Measurements from ENCODE around the gene MX1.

Gene MX1

DNA sequence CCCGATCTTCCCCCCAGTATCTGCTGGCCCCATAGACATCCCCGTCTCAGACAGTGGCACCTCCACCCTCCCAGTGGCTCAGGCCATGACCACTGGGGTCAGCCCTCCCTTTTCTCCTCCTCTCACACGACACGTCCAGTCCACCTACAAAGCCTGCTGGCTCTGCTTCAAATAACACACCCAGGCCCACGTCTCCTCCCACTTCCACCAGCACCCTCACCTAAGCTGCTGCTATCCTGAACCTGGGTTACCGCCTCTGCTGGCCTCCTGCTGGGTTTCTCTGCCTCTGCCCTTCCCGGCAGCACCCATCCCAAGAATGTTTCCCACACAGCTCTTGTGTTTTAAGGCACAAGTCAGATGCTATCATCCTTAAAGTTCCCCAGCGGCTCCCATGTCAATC lies 38.2 kb upstream of the MX1 start:
- Histone ChIP-seq H3K36me3 (ENCODE audit: insufficient read depth, low read length) (peaks cover 65% of the 10 kb centered on the region; the same call in 1 of the 2 replicates), H3F3A (ENCODE audit: low read depth) (no peaks in the 10 kb centered on the region), H3K9me2 (replicated peaks; ENCODE audit: low read depth, low read length) (no peaks in the 10 kb centered on the region), H4K20me1 (ENCODE audit: insufficient read depth, low read length, poor library complexity, severe bottlenecking) (no peaks in the 10 kb centered on the region), H3K4me1 (ENCODE audit: insufficient read depth, low read length, poor library complexity, severe bottlenecking) (no peaks in the 10 kb centered on the region), H3K4me2 (ENCODE audit: low read depth, low read length, poor library complexity, severe bottlenecking) (no peak overlapping the region), H3K9me3 (ENCODE audit: insufficient read depth, low read depth, low read length) (no peaks in the 10 kb centered on the region), H3K79me2 (ENCODE audit: insufficient read depth, low read length) (no peaks in the 10 kb centered on the region), H3K27me3 (ENCODE audit: insufficient read depth, low read length, poor library complexity, severe bottlenecking) (no peaks in the 10 kb centered on the region), H3K9ac (ENCODE audit: low read depth, low read length, poor library complexity, severe bottlenecking) (no peak overlapping the region), H3K4me3 (ENCODE audit: low read length, poor library complexity, severe bottlenecking) (no peak overlapping the region), H2AFZ (ENCODE audit: low read length) (no peak overlapping the region)
- TF ChIP-seq EZH2phosphoT487 (IDR thresholded peaks at IDR 0.05; ENCODE audit: borderline replicate concordance) = no peak
- TF ChIP-seq, protein P1, sequence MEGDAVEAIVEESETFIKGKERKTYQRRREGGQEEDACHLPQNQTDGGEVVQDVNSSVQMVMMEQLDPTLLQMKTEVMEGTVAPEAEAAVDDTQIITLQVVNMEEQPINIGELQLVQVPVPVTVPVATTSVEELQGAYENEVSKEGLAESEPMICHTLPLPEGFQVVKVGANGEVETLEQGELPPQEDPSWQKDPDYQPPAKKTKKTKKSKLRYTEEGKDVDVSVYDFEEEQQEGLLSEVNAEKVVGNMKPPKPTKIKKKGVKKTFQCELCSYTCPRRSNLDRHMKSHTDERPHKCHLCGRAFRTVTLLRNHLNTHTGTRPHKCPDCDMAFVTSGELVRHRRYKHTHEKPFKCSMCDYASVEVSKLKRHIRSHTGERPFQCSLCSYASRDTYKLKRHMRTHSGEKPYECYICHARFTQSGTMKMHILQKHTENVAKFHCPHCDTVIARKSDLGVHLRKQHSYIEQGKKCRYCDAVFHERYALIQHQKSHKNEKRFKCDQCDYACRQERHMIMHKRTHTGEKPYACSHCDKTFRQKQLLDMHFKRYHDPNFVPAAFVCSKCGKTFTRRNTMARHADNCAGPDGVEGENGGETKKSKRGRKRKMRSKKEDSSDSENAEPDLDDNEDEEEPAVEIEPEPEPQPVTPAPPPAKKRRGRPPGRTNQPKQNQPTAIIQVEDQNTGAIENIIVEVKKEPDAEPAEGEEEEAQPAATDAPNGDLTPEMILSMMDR (conservative IDR thresholded peaks at IDR 0.05; ENCODE audit: low read length) = no peak

DNA sequence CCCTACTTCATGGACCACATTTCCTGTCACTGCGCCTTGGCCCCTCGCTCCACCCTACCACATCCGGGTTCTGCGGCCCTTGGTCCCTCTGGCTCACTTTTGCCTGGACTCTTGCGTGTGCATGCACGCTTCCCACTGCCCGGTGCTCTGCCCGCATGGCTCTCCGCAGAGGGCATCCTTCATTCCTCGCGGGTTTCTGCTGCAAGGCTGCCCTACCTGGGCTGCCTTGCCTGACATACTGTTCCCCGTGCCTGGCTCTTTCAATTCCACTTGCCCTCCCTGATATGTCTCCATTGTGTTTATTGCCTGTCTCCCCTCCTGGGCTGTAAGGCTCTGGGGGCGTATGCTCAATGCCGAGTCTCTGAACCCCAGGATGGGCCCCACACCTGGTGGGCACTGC lies 37.8 kb upstream of the MX1 start:
- Histone ChIP-seq H3K36me3 (ENCODE audit: insufficient read depth, low read length) (peaks cover 61% of the 10 kb centered on the region; the same call in 1 of the 2 replicates), H3K4me2 (ENCODE audit: low read depth, low read length, poor library complexity, severe bottlenecking) (no peak overlapping the region), H3K27me3 (ENCODE audit: insufficient read depth, low read length, poor library complexity, severe bottlenecking) (no peaks in the 10 kb centered on the region), H3F3A (ENCODE audit: low read depth) (no peaks in the 10 kb centered on the region), H3K4me3 (ENCODE audit: low read length, poor library complexity, severe bottlenecking) (no peak overlapping the region), H3K4me1 (ENCODE audit: insufficient read depth, low read length, poor library complexity, severe bottlenecking) (no peaks in the 10 kb centered on the region), H3K9me2 (replicated peaks; ENCODE audit: low read depth, low read length) (no peaks in the 10 kb centered on the region), H2AFZ (ENCODE audit: low read length) (no peak overlapping the region), H3K79me2 (ENCODE audit: insufficient read depth, low read length) (no peaks in the 10 kb centered on the region), H4K20me1 (ENCODE audit: insufficient read depth, low read length, poor library complexity, severe bottlenecking) (no peaks in the 10 kb centered on the region), H3K9me3 (ENCODE audit: insufficient read depth, low read depth, low read length) (no peaks in the 10 kb centered on the region), H3K9ac (ENCODE audit: low read depth, low read length, poor library complexity, severe bottlenecking) (no peak overlapping the region)
- TF ChIP-seq, protein P1 (conservative IDR thresholded peaks at IDR 0.05; ENCODE audit: low read length) = no peak
- TF ChIP-seq EZH2phosphoT487 (IDR thresholded peaks at IDR 0.05; ENCODE audit: borderline replicate concordance) = no peak

DNA sequence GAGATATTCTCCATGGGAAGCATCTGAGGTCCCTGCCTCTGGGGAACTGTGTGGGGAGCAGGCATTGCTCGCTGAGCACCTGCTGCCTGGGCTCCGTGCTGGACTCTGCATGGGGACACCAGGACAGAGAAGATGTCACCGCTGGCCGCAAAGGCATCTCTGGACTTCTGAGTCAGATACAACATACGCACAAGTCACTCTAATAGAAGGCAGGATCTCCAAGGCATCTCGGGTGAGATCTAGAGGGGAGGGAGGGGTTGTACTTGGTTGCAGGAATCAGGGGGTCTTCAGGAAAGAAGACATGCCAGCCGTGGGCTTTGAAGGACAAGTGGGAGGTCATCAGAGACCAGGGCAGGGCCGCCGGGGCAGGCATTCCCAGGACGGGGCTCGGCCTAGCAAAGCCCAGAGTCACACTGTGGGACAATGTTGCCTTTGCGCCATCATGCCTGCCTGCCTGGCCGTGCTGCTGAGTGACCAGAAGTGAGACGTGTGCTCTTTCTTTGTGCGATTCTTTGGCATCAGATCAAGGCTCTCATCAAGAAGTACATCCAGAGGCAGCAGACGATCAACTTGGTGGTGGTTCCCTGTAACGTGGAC lies 35.9 kb upstream of the MX1 start:
- H2AFZ ChIP-seq (ENCODE audit: low read length) = no peak overlapping the region
- no peaks in the 10 kb centered on the region for H4K20me1 ChIP-seq (ENCODE audit: insufficient read depth, low read length, poor library complexity, severe bottlenecking)
- H3F3A ChIP-seq (ENCODE audit: low read depth) = no peaks in the 10 kb centered on the region
- H3K9ac ChIP-seq (ENCODE audit: low read depth, low read length, poor library complexity, severe bottlenecking) = no peak overlapping the region
- H3K4me2 ChIP-seq (ENCODE audit: low read depth, low read length, poor library complexity, severe bottlenecking) = no peak overlapping the region
- H3K4me3 ChIP-seq (ENCODE audit: low read length, poor library complexity, severe bottlenecking) = no peak overlapping the region
- H3K36me3 ChIP-seq (ENCODE audit: insufficient read depth, low read length) = peaks cover 48% of the 10 kb centered on the region; the same call in 1 of the 2 replicates
- TF ChIP-seq, protein P1 (conservative IDR thresholded peaks at IDR 0.05; ENCODE audit: low read length) = no peak
- TF ChIP-seq EZH2phosphoT487 (IDR thresholded peaks at IDR 0.05; ENCODE audit: borderline replicate concordance) = no peak
- H3K4me1 ChIP-seq (ENCODE audit: insufficient read depth, low read length, poor library complexity, severe bottlenecking) = no peaks in the 10 kb centered on the region
- H3K27me3 ChIP-seq (ENCODE audit: insufficient read depth, low read length, poor library complexity, severe bottlenecking) = no peaks in the 10 kb centered on the region
- no peaks in the 10 kb centered on the region for H3K79me2 ChIP-seq (ENCODE audit: insufficient read depth, low read length)
- no peaks in the 10 kb centered on the region for H3K9me3 ChIP-seq (ENCODE audit: insufficient read depth, low read depth, low read length)
- H3K9me2 ChIP-seq (replicated peaks; ENCODE audit: low read depth, low read length) = no peaks in the 10 kb centered on the region

Data from Loucy (cell line).